ENCODE results near the gene CDH23.

CDH23 gene

DNA sequence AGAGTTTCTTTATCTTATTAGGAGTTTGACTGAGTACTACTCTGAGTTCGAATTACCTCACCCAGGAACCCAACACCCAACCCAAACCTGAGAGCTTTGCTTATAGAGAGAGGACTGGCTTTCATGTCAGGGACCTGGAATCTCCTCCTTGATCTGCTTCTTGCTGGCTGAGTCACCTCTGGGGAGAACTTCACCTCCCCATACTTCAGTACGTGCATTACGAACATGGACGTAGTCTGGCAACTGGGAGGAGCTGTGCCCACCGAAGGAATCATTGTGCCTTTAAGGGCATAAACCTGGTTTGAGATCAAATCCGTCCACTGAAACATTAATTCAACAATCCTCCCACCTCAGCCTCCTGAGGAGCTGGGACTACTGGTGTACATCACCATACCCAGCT lies 466.5 kb downstream of the CDH23 start:
- no peak for DNase-seq

DNA sequence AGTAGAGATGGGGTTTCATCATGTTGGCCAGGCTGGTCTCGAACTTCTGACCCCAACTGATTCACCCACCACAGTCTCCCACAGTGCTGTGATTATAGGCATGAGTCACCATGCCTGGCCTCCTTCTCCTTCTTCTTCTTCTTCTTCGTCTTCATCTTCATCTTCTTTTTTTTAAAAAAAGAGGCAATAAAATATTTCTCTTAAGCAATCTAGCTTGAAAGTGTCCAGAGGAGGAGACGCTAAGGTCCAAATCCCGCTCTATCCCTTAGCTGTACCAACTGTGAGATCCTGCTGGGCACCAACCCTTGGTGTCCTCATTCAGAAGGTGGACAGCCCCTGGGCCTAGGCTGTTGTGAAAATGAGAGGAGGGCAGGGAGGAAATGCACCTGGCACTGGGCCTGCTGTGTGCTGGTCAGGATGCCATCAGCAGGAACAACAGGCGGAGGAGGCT lies 468.2 kb downstream of the CDH23 start:
- DNase-seq = no peak

Measured in C1 segment of cervical spinal cord (tissue), 14 donors.